Spleen (tissue), 11 donors: Measurements from ENCODE around the gene ITGA2. TPM values are rescaled to one million over a fixed set of nuclear protein-coding genes. Genes with fewer than 3 reads are reported as not detected.

Source experiments
- DNase-seq: peaks from one replicate; pipeline ENCODE4 v3.0.0-alpha.2; 2020
- H3K27ac ChIP-seq, 8 donors: fragments of 200-600 bp; sonication (generic) in 7 of 8; 1 replicate in 4 of 8; 2 replicates in 4 of 8; pipeline versions ENCODE4 v1.5.0 to v1.8.0; 2016 to 2021; ENCODE audit warnings: inconsistent platforms in 4 of 8, mild to moderate bottlenecking in 4 of 8, moderate library complexity in 1 of 8
- H3K27me3 ChIP-seq, 7 donors: fragments of 200-600 bp; sonication (generic) in 6 of 7; replicated peaks in 1 of 7; 1 replicate in 4 of 7; 2 replicates in 3 of 7; pipeline versions ENCODE4 v1.5.0 to v1.8.0; 2016 to 2021; ENCODE audit warnings: inconsistent platforms in 3 of 7, mild to moderate bottlenecking in 1 of 7
- H3K36me3 ChIP-seq, 6 donors: fragments of 200-600 bp; sonication (generic) in 5 of 6; 1 replicate in 4 of 6; 2 replicates in 2 of 6; pipeline versions ENCODE4 v1.5.0 to v1.8.0; 2016 to 2021; ENCODE audit warnings: inconsistent platforms in 2 of 6
- H3K4me1 ChIP-seq, 6 donors: fragments of 200-600 bp; sonication (generic) in 5 of 6; 1 replicate in 3 of 6; 2 replicates in 3 of 6; pipeline versions ENCODE4 v1.5.0 to v1.8.0; 2016 to 2021; ENCODE audit warnings: inconsistent platforms in 3 of 6
- H3K4me3 ChIP-seq, 8 donors: fragments of 200-600 bp; sonication (generic) in 7 of 8; 1 replicate in 4 of 8; 2 replicates in 4 of 8; pipeline versions ENCODE4 v1.5.0 to v1.8.0; 2016 to 2021; ENCODE audit warnings: inconsistent platforms in 4 of 8, mild to moderate bottlenecking in 4 of 8, moderate library complexity in 2 of 8
- H3K9me3 ChIP-seq, 8 donors: fragments of 200-600 bp; sonication (generic) in 7 of 8; 1 replicate in 4 of 8; 2 replicates in 4 of 8; pipeline versions ENCODE4 v1.5.0 to v1.8.0; 2016 to 2021; ENCODE audit warnings: inconsistent platforms in 4 of 8
- CTCF ChIP-seq, 11 experiments: fragments of 200-600 bp in 7 of 11; fragments of 450-650 bp in 4 of 11; sonication (generic) in 4 of 11; IDR thresholded peaks in 8 of 11; conservative IDR thresholded peaks in 3 of 11; 1 replicate in 7 of 11; 2 replicates in 4 of 11; pipeline versions ENCODE4 v1.4.0 to v1.8.0; 2016 to 2021; ENCODE audit warnings: antibody characterized with exemption in 11 of 11, inconsistent platforms in 4 of 11, mild to moderate bottlenecking in 1 of 11
- POLR2A ChIP-seq, 3 donors: fragments of 450-650 bp; IDR thresholded peaks; one replicate each; pipeline ENCODE4 v1.5.1; 2017; ENCODE audit warnings: antibody characterized with exemption in 3 of 3, mild to moderate bottlenecking in 1 of 3
- POLR2AphosphoS5 ChIP-seq, 3 donors: sonication (generic); formaldehyde crosslinking; IDR thresholded peaks; one replicate each; pipeline ENCODE4 v1.5.1; 2017; ENCODE audit warnings: antibody characterized with exemption in 3 of 3
- WGBS, 5 donors: extraction: QIAGEN DNeasy Blood & Tissue Kit in 3 of 5; methylation state at CpG; one replicate each; pipeline versions ENCODE4 v1.1.5 to v1.1.7; 2013 to 2018; 5-methylcytosine and 5-hydroxymethylcytosine counted together
- intact Hi-C: fragments of 100-400 bp; cut with DNase I; formaldehyde crosslinking; loops from one replicate; pipeline ENCODE4 v1.15.0; 2023; ENCODE audit warnings: low total_unique reads
- polyA plus RNA-seq, 3 donors: library from polyadenylated mRNA; stranded (reverse); fragments of 200-250 nt; gene quantifications; one replicate each; pipeline ENCODE4 v1.2.1, GENCODE V29; 2013
- total RNA-seq, 7 donors: library from RNA; depleted of rRNA in 3 of 7; stranded (reverse); fragments of >200 nt in 3 of 7; fragmentation: NEBNext Ultra II Directional in 4 of 7; extraction: Animal tissue kit (Norgen Biotek cat#: 25700) in 4 of 7; gene quantifications; one replicate each; pipeline versions ENCODE4 v1.1.0 to v1.2.1, GENCODE V29; 2016 to 2021
- donor health status: healthy with polysubstance abuse.
- donor health status: DM: no; HTN: no; CAD: no; lungs with moderate emphysema.
- donor health status: DM: no; HTN: no; CAD: no.
- donor health status: Bipolar disorder and iron deficiency.
- donor health status: healthy.
- donor health status: DM: no; HTN: no; CAD: no.
- donor health status: DM: yes; HTN: yes; CAD: no.

Gene ITGA2
- total and polyA plus RNA-seq, 10 donors = 0.54 to 21.6 (median 13.1) TPM

- intact Hi-C loops = no loop called here
- no peak overlapping the region for H3K27ac ChIP-seq
- TF ChIP-seq POLR2A (IDR thresholded peaks at IDR 0.05) = no peak
- TF ChIP-seq POLR2AphosphoS5 (IDR thresholded peaks at IDR 0.05) = no peak
- TF ChIP-seq CTCF (IDR thresholded peaks at IDR 0.05 in 8 of 11, conservative IDR thresholded peaks at IDR 0.05 in 3 of 11) = no peak
- no peaks in the 10 kb centered on the region for H3K36me3 ChIP-seq
- no peak overlapping the region for H3K4me3 ChIP-seq
- no peak for DNase-seq
- H3K9me3 ChIP-seq = peaks cover 0 to 11% (median 0%) of the 10 kb centered on the region in 8 donors
- 70 to 93% (median 83%) methylated on average over 1 of the region's 1 CpG for WGBS, 5 donors
- no peaks in the 10 kb centered on the region for H3K27me3 ChIP-seq
- H3K4me1 ChIP-seq = peaks cover 7 to 26% (median 16%) of the 10 kb centered on the region in 6 donors
Observed at GRCh38 chr5:53009816-53010215, 20.7 kb downstream of the ITGA2 start.

GRCh38 chr5:53010814-53011213 lies 21.7 kb downstream of the ITGA2 start:
- intact Hi-C loops = no loop called here
- peaks cover 0 to 11% (median 0%) of the 10 kb centered on the region in 8 donors for H3K9me3 ChIP-seq

DNA sequence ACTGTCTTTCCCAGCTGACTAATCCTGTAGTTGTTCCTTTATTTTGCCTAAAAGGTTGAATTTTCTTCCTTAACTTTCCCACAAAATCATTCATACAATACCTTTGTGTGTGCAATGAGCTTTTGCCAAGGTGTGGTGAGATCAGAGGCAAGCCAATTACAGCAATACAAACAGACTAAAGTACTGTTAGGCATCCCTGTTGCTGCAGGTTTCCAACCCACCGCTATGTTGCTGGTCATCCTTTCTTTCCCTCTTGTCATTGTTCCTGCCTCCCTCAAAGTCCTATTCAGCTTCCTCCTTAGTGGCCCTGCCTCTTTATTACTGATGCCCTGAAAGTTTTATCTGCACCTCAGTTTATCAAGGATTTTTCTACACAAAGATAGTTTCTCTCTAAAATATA lies 22.1 kb downstream of the ITGA2 start:
- no peak for TF ChIP-seq CTCF (IDR thresholded peaks at IDR 0.05 in 8 of 11, conservative IDR thresholded peaks at IDR 0.05 in 3 of 11)
- H3K4me1 ChIP-seq = peaks cover 0 to 14% (median 9%) of the 10 kb centered on the region in 6 donors
- no peaks in the 10 kb centered on the region for H3K27me3 ChIP-seq
- peaks cover 0 to 11% (median 0%) of the 10 kb centered on the region in 8 donors for H3K9me3 ChIP-seq
- H3K27ac ChIP-seq = no peak overlapping the region
- 85 to 100% (median 95%) methylated on average over 1 of the region's 1 CpG for WGBS, 5 donors
- H3K36me3 ChIP-seq = no peaks in the 10 kb centered on the region
- DNase-seq = no peak
- H3K4me3 ChIP-seq = no peak overlapping the region
- intact Hi-C loops = no loop called here

More at GRCh38 chr5:53010814-53011213, 21.7 kb downstream of the ITGA2 start:
- TF ChIP-seq CTCF (IDR thresholded peaks at IDR 0.05 in 8 of 11, conservative IDR thresholded peaks at IDR 0.05 in 3 of 11) = no peak
- TF ChIP-seq POLR2A (IDR thresholded peaks at IDR 0.05) = no peak
- TF ChIP-seq POLR2AphosphoS5 (IDR thresholded peaks at IDR 0.05) = no peak
- no peaks in the 10 kb centered on the region for H3K36me3 ChIP-seq
- no peak for DNase-seq
- peaks cover 3 to 19% (median 12%) of the 10 kb centered on the region in 6 donors for H3K4me1 ChIP-seq
- no peak overlapping the region for H3K27ac ChIP-seq
- H3K4me3 ChIP-seq = no peak overlapping the region
- 48 to 82% (median 52%) methylated on average over 1 of the region's 1 CpG for WGBS, 5 donors
- H3K27me3 ChIP-seq = no peaks in the 10 kb centered on the region

DNA sequence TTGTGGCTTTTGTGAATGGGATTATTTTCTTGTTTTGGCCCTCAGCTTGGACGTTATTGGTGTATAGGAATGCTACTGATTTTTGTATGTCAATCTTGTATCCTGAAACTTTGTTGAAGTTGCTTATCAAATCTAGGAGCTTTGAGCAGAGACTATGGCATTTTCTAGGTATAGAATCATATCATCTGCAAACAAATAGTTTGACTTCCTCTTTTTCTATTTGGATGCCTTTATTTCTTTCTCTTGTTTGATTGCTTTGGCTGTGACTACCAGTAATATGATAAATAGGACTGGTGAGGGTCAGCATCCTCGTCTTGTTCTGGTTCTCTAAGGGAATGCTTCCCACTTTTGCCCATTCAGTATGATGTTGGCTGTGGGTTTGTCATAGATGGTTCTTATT lies 24.7 kb downstream of the ITGA2 start:
- intact Hi-C loops = no loop called here
- Histone ChIP-seq H3K4me1 (no peaks in the 10 kb centered on the region), H3K27me3 (no peaks in the 10 kb centered on the region), H3K9me3 (peaks cover 0 to 11% (median 0%) of the 10 kb centered on the region in 8 donors), H3K4me3 (no peak overlapping the region), H3K36me3 (no peaks in the 10 kb centered on the region), H3K27ac (no peak overlapping the region)
- 76 to 92% (median 83%) methylated on average over 2 of the region's 2 CpGs for WGBS, 5 donors
- DNase-seq = no peak
- no peak for TF ChIP-seq POLR2A (IDR thresholded peaks at IDR 0.05)
- TF ChIP-seq CTCF (IDR thresholded peaks at IDR 0.05 in 8 of 11, conservative IDR thresholded peaks at IDR 0.05 in 3 of 11) = no peak
- TF ChIP-seq POLR2AphosphoS5 (IDR thresholded peaks at IDR 0.05) = no peak
